Ishikawa (cell line): ENCODE data around the gene CSDE1.

ENCODE experiments used
- CEBPB ChIP-seq: IDR thresholded peaks from 2 replicates; pipeline ENCODE4 v1.6.1; 2012
- CREB1 ChIP-seq: IDR thresholded peaks from 2 replicates; pipeline ENCODE4 v1.6.1; 2012; ENCODE audit warnings: low read depth
- EGR1 ChIP-seq: IDR thresholded peaks from 2 replicates; pipeline ENCODE4 v1.6.1; 2012
- EP300 ChIP-seq: IDR thresholded peaks from 2 replicates; pipeline ENCODE4 v1.6.1; 2012; ENCODE audit warnings: borderline replicate concordance
- FOXM1 ChIP-seq: IDR thresholded peaks from 2 replicates; pipeline ENCODE4 v1.6.1; 2012; ENCODE audit warnings: low read depth, borderline replicate concordance
- NFIC ChIP-seq: IDR thresholded peaks from 2 replicates; pipeline ENCODE4 v1.6.1; 2012
- RAD21 ChIP-seq: IDR thresholded peaks from 2 replicates; pipeline ENCODE4 v1.6.1; 2012; ENCODE audit warnings: low read depth
- TAF1 ChIP-seq: IDR thresholded peaks from 2 replicates; pipeline ENCODE4 v1.6.1; 2012; ENCODE audit warnings: low read depth, mild to moderate bottlenecking
- TCF12 ChIP-seq: IDR thresholded peaks from 2 replicates; pipeline ENCODE4 v1.6.1; 2012; ENCODE audit warnings: low read depth
- TEAD4 ChIP-seq: IDR thresholded peaks from 2 replicates; pipeline ENCODE4 v1.6.1; 2012
- YY1 ChIP-seq: IDR thresholded peaks from 2 replicates; pipeline ENCODE4 v1.6.1; 2012; ENCODE audit warnings: low read depth
- ZBTB7A ChIP-seq: IDR thresholded peaks from 2 replicates; pipeline ENCODE4 v1.6.1; 2012; ENCODE audit warnings: low read depth
- TF ChIP-seq, protein P1 (sequence below): IDR thresholded peaks from 2 replicates; pipeline ENCODE4 v1.6.1; 2012
- TF ChIP-seq, protein P2 (sequence below): IDR thresholded peaks from 2 replicates; pipeline ENCODE4 v1.6.1; 2012
- TF ChIP-seq, protein P3 (sequence below): IDR thresholded peaks from 2 replicates; pipeline ENCODE4 v1.6.1; 2012; ENCODE audit warnings: low read depth, mild to moderate bottlenecking

CSDE1 gene

DNA sequence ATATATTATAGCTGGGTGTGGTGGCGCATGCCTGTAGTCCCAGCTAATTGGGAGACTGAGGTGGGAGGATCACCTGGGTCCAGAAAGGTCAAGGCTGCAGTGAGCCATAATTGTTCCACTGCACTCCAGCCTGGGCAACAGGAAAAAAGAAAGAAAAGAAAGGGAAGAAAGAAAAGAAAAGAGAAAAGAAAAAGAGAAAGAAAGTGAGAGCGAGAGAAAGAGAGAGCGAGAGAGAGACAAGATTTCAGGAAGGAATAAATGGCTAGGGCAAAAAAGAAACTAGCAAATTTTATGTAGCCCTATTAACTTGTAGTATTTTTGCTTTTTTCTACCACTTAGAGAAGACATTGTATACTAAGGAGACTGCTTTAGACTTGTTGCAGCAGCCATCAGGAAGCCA lies 47.4 kb downstream of the CSDE1 start:
- TF ChIP-seq, protein P1, sequence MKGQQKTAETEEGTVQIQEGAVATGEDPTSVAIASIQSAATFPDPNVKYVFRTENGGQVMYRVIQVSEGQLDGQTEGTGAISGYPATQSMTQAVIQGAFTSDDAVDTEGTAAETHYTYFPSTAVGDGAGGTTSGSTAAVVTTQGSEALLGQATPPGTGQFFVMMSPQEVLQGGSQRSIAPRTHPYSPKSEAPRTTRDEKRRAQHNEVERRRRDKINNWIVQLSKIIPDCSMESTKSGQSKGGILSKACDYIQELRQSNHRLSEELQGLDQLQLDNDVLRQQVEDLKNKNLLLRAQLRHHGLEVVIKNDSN, result no peak
- TF ChIP-seq NFIC, result no peak
- TF ChIP-seq ZBTB7A, result no peak
- no peak for TF ChIP-seq TCF12
- TF ChIP-seq EP300, result no peak
- TF ChIP-seq, protein P2, sequence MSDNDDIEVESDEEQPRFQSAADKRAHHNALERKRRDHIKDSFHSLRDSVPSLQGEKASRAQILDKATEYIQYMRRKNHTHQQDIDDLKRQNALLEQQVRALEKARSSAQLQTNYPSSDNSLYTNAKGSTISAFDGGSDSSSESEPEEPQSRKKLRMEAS, result no peak

DNA sequence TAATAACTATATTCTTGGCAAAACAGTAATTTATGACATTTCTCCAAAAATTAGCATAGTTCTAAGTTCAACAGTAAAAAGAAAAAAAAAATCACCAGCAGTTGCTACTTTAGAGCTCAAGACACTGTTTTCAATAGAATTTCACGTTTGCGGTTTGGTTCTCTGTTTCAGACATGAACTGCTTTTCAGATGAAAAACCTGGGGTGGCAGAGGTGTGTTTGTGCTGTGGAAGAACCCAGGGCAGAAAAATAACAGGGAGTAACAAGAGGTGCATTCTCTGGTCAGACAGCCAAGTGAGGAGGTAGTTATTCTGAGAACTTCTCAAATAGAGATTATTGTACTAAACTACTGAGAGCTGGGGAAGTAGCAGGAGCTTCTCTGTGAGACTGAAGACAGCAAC lies 50.2 kb downstream of the CSDE1 start:
- TF ChIP-seq EGR1 (no peak), TCF12 (no peak), TAF1 (no peak), EP300 (no peak), CREB1 (no peak), NFIC (no peak), ZBTB7A (no peak)

DNA sequence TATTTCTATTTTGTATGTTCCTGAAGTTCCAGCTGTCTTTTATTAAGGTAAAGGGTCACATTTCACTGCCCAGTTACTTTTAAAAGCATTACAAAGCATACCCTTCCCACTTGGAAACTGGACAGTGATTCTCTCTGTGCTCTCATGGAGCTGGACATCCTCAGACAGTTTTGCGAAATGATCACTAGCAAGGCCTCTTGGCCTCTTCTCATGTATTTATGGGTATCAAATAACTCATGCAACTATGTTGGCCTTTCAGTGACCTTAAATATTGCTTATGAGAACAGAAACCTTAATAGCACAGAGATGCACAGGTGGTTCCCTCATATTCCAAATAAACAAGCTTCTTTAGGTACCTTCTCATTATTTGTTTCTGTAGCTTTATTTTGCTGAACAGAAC lies 54.5 kb downstream of the CSDE1 start:
- TF ChIP-seq EP300 (no peak), ZBTB7A (no peak), CREB1 (no peak), TCF12 (no peak), TAF1 (no peak), FOXM1 (no peak), YY1 (no peak), TEAD4 (no peak), EGR1 (no peak), CEBPB (no peak), RAD21 (no peak)
- TF ChIP-seq, protein P2, result no peak
- TF ChIP-seq, protein P1, result no peak
- TF ChIP-seq, protein P3, sequence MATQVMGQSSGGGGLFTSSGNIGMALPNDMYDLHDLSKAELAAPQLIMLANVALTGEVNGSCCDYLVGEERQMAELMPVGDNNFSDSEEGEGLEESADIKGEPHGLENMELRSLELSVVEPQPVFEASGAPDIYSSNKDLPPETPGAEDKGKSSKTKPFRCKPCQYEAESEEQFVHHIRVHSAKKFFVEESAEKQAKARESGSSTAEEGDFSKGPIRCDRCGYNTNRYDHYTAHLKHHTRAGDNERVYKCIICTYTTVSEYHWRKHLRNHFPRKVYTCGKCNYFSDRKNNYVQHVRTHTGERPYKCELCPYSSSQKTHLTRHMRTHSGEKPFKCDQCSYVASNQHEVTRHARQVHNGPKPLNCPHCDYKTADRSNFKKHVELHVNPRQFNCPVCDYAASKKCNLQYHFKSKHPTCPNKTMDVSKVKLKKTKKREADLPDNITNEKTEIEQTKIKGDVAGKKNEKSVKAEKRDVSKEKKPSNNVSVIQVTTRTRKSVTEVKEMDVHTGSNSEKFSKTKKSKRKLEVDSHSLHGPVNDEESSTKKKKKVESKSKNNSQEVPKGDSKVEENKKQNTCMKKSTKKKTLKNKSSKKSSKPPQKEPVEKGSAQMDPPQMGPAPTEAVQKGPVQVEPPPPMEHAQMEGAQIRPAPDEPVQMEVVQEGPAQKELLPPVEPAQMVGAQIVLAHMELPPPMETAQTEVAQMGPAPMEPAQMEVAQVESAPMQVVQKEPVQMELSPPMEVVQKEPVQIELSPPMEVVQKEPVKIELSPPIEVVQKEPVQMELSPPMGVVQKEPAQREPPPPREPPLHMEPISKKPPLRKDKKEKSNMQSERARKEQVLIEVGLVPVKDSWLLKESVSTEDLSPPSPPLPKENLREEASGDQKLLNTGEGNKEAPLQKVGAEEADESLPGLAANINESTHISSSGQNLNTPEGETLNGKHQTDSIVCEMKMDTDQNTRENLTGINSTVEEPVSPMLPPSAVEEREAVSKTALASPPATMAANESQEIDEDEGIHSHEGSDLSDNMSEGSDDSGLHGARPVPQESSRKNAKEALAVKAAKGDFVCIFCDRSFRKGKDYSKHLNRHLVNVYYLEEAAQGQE, result no peak

DNA sequence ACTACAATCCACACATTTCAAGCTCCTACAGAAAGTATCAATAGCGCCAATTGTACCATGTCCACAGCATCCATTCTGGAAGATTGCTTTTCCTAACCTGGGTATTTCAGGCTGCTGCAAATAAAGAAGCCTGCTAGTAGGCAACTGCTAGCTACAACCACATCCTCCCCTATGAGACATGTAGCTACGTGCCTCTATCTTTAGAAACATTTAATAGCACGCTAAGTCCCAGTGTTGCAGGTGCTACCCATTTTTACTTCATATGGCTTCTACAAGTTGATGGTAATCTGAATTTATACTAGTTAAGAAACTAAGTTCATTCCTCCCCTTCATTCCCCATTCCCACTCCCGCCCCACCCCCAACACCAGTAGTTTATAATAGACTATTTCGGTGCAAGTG lies 55.0 kb downstream of the CSDE1 start:
- TF ChIP-seq, protein P2, result no peak
- TF ChIP-seq EGR1, result no peak
- TF ChIP-seq, protein P1, result no peak
- no peak for TF ChIP-seq RAD21
- no peak for TF ChIP-seq FOXM1
- TF ChIP-seq CEBPB, result no peak
- TF ChIP-seq TCF12, result no peak

DNA sequence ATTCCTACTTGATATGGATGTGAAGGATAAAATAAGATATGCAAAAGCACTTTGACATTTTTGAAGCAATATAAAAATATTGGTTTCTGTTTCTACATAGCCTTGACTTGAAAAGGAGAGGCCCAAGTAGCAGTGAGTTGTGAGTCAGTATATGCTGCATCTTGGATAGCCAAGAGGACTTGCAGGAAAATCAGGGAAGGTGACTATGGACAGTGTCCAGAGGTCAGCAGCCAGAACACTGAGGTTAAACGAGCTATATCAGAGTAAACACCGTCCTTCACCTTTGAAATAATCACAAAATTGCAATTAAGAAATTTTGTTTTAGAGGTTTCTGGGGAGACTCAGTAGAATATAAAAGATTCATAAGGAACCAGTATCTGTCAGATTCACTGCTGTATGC lies 55.9 kb downstream of the CSDE1 start:
- TF ChIP-seq TAF1 (no peak), TEAD4 (no peak), CREB1 (no peak), EP300 (no peak), ZBTB7A (no peak), FOXM1 (no peak), TCF12 (no peak)
- TF ChIP-seq, protein P2, result no peak
- TF ChIP-seq, protein P3, result no peak

DNA sequence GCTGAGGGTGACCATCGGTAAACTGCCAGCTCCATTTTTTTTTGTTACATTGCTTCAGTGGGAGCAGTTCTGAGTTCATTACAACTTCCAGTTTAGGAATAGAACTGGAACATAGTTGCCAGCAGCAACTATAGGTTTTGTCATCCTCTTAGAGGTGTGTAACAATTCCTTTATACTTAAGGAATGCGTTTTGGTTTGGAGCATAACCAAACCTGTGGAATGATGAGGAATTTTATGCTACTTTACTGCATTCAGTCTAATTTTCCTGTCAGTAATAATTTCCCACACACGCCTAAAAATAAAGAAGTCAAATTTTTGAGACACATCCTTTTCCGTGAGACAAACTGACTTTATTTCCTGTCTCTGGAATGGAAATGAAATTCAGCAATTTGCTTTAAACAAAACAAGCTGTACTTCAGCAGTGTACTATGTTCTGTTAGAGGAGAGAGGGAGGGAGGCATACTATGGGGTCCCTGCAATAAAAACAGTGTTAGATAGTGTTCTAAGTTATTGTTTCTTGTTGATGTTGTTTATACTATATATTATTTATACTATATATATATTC lies 57.7 kb downstream of the CSDE1 start:
- TF ChIP-seq ZBTB7A, result no peak
- TF ChIP-seq EGR1, result no peak
- TF ChIP-seq FOXM1, result no peak
- no peak for TF ChIP-seq YY1
- TF ChIP-seq CREB1, result no peak
- TF ChIP-seq TAF1, result no peak
- TF ChIP-seq TEAD4, result no peak
- TF ChIP-seq RAD21, result no peak
- TF ChIP-seq NFIC, result no peak
- TF ChIP-seq TCF12, result no peak
- no peak for TF ChIP-seq EP300
- TF ChIP-seq, protein P2, result no peak
- no peak for TF ChIP-seq CEBPB
- TF ChIP-seq, protein P1, result no peak
- TF ChIP-seq, protein P3, result no peak
